HG03108 (cell line): Measurements from ENCODE around the gene RFX1.
"Not testable (repeated sequence)": the region's sequence is repeated elsewhere in the genome, so short reads cannot be mapped to it uniquely, and the experiment has no call there.

Experiments
- ATAC-seq: cut with Tn5 transposase; IDR thresholded peaks from one replicate; pipeline ENCODE4 v1.9.1; 2021; ENCODE audit warnings: moderate library complexity; ENCODE audit not compliant: unreplicated experiment

RFX1 gene

DNA sequence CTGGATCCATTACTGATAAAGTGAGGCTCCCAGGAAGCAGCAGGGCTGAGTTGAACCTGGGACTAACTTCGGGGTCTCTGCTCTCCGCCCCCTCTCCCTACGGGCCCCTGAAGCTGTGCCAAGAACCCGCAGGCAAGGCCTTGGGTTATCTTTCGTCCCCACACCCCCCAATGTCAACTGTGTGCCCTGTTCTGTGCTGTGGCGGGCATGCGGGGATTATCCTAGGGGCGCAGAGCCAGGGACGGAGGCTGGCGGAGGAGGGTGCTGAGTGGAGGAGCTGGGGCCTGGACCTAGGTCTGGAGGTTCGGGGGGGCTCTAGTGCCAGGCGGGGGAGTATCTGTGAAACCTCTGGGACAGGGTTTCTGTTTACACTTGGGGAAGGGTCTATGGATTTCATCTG lies 26.4 kb downstream of the RFX1 start:
- ATAC-seq, result no peak

DNA sequence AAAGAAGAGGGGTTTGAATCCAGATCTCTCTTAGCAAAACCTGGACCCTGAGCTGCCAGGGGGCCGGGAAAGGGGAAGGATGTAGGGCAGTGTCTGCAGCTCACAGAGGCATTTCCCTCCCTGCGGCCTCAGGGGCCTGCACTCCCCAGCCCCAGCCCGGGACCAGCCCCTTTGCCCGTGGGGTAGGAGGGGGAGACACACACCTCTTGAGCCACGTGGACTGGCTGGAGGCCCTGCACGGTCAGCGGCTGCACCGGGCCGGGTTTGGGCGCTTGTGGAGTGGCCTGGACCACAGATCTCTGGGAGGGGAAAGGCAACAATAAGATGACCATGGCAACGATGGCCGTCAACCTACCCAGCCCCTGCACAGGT lies 26.9 kb downstream of the RFX1 start:
- ATAC-seq, result no peak

DNA sequence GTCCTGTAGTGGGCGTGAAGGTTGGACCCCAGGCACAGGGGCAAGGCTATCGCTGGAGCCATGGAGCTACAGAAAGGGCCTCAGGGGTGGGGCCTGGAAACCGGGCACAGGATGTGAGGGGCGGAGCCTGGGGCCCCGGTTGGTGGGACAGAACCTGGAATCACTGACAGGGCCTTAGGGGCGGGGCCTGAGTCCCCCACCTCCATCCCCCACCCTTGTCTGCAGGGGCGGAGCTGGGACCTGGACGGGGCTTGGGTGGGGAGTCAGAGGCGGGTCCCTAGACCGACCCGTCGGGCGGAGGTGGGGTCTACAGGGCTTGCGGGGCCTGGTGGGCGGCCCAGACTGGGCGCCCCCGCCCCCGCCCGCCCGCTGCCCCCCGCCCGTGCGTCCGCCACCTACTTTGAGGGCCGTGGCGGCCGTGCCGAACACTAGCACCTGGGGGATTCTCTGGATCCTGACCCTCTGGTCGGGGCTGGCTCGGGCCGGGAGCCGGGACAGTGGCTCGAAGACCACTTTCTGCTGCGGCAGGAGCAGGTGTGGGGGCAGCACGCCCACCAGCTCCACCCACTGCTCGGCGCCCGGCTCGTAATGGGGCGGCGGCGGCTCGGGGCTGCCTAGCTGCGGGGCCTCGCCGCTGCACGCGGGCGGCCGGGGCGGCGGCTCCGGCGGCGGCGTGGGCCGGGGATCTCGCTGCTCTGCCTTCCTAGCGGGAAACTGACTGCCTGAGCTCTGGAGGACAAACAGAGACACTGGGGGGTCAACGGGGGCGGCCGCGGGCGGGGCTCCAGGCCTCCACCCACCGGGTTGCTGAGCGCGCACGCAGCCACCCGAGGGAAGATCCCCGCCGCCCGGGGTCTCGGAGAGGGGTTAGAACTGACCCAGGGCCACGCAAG lies 27.5 kb downstream of the RFX1 start:
- ATAC-seq, result no peak

GRCh38 chr19:13977803-13978202 lies 28.3 kb downstream of the RFX1 start:
- ATAC-seq, result no peak

- ATAC-seq, result no peak
These were observed 29.7 kb downstream of the RFX1 start for GRCh38 chr19:13976446-13976845.

- no peak for ATAC-seq
These were observed 30.2 kb downstream of the RFX1 start for GRCh38 chr19:13975870-13976269.

DNA sequence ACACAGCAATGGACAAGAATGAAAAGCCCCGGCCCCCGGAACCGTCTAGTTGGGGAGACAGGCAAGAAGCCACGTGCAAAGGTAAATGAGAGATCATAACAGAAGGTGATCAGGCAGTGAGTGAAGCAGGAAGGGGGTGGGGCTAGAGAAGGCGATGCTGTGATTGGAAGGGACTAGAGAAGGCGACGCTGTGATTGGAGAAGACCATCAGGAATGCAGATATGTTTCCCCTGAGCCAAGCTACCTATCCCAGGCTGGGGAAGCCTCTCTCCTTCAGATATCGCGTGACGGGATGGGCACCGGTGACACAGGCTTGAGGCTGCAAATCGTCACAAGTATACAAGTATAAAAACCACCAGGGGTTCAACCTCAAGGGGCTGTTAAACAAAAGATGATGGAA lies 32.0 kb downstream of the RFX1 start:
- ATAC-seq, result no peak

DNA sequence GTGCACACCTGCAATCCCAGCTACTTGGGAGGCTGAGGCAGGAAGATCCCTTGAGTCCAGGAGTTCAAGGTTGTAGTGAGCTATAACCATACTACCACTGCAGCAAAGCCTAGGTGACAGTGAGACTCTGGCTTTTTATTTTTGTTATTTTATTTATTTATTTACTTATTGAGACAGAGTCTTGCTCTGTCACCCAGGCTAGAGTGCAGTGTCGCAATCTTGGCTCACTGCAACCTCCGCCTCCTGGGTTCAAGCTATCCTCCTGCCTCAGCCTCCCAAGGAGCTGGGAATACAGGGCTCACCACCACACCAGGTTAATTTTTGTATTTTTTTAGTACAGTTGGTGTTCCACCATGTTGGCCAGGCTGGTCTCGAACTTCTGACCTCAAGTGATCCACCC lies 32.6 kb downstream of the RFX1 start:
- not testable (repeated sequence) for ATAC-seq

DNA sequence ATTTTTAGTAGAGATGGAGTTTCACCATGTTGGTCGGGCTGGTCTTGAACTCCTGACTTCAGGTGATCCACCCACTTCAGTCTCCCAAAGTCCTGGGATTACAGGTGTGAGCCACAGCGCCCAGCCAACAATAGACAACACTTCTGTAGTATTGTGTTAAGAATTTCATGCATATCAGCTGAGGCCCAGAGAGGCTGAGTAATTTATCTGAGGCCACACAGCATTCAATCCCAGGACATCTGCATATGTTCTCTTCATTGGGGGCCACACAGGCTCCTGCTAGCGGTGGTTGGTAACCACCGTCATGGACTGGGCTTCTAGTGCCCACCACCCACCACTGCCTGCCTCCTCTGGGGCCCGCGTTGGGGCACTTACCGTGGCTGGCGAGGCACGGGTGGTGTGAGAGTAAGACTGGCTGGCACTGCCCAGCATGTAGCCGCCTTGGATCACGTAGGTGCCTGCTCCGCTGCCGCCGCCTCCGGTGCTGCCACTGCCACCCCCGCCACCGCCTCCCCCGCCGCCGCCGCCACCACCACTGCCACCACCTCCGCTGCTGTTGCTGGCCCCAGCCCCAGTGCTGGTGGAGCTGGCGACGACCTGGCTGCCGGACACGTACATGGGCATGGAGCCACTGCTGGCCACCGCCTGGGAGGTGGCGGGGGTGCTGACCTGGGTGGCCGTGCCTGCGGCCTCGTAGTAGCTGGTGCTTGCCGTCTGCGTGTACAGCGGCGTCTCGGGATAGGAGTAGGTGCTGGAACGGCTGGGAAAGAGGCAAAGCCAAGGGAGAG lies 33.6 kb downstream of the RFX1 start:
- no peak for ATAC-seq

DNA sequence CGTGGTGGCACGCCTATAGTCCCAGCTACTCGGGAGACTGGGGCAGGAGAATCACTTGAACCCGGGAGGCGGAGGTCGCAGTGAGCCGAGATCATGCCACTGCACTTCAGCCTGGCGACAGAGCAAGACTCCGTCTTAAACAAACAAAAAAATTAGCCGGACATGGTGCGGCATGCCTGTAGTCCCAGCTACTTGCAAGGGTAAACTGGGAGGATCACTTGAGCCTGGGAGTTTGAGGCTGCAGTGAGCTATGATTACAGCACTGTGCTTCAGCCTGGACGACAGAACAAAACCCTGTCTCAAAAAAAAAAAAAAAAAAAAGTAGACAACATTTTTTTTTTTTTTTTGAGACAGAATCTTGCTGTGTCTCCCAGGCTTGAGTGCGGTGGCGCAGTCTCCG lies 34.3 kb downstream of the RFX1 start:
- ATAC-seq, result not testable (repeated sequence)

GRCh38 chr19:13969897-13970296 lies 36.2 kb downstream of the RFX1 start:
- no peak for ATAC-seq

DNA sequence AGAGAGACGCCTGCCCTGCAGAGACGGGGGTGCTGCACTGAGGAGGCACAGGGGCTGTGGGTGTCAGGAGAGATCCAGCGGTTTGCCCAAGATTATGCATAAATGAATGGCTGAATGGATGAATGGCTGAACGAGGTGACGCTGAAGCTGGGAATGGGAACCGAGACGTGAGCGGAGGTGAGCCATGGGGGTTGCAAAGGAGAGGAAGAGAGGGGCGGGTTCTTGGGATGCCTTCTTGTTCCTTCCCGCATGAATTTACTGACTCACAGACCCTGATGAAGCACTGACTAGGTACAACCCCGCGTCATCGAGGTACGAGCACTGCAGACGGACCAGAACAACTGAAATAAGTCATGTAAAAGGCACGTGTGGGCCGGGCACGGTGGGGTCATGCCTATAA lies 37.1 kb downstream of the RFX1 start:
- no peak for ATAC-seq

DNA sequence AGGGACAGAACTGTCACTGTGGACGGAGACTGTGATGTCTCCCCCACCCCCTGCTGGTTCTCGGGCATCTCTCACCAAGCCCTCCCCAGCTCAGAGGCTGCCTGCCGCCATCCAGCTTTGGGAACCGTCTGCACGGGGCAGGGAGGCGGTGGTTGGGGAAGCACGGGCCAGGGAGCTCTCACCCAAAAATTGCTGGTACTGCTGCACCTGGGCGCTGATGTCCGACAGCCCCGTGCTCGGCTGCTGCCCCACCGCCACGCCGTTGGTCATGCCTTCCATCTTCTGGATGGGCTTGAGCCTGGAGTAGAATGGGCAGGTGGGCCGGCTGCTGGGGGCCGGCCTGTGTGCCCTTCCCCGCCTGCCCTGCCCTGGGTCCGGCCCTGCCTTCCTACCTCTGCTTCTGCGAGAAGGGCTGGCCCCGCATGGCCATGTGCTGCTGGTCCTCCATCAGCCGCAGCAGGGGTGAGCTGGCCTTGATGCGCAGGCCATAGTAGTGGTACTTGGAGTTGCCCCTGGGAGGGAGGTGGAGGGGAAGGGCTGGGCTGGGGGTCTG lies 37.7 kb downstream of the RFX1 start:
- no peak for ATAC-seq

GRCh38 chr19:13967206-13967605 lies 38.9 kb downstream of the RFX1 start:
- ATAC-seq, result not testable (repeated sequence)

DNA sequence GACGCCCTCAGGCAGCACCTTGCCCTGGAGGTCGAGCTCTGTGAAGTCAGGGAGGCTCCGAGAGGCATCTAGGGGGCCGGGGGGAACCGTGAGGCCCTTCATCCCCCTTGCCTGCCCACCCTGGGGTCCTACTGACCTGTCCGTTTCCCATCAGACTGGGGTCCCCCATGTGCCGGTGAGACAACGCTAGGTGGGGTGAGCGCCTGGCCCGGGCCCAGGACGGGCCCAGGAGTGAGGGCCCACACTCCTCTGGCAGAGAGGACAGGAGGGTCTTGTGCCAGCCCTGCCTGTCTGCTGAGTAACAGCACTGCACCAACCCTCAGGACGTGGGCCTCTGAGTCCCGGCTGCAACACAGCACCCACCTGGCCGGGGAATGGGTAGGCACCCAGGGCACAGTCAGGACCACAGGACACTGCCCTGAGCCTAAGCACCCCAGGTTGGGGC lies 39.4 kb downstream of the RFX1 start:
- ATAC-seq, result no peak

DNA sequence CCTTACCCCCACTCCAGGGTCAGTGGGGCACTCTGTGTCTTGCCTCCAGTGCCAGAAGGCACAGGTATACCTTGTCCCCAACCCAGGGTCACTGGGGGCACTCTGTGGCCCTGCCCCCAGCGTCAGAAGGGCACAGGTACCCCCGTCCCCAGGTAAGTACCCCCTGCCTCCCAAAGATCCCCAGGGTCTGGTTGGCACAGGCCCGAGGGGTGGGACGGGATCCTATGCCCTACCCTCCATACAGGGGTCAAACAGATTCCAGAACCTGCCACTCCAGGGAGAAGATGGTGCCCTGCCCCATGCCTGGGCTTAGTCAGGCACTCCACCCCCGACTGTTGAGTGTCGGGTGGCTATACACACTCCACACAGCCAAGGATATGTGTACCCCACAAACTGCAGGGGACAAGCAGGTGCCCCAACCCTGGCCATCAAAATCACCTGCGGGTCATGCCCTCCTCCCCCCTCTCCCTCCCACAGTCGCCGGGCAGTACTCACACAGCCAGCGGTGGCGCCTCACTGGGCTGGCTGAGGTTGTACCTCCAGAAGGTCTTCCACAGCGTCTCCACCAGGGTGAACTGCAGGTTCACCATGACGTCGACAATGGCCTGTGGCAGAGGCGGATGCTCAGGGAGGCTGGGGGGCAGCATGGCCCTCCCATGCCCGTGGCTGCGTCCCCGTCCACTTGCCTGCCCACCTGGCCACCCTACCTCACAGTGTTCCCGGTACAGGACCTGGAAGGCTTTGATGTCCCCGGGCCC lies 40.0 kb downstream of the RFX1 start:
- ATAC-seq, result no peak

DNA sequence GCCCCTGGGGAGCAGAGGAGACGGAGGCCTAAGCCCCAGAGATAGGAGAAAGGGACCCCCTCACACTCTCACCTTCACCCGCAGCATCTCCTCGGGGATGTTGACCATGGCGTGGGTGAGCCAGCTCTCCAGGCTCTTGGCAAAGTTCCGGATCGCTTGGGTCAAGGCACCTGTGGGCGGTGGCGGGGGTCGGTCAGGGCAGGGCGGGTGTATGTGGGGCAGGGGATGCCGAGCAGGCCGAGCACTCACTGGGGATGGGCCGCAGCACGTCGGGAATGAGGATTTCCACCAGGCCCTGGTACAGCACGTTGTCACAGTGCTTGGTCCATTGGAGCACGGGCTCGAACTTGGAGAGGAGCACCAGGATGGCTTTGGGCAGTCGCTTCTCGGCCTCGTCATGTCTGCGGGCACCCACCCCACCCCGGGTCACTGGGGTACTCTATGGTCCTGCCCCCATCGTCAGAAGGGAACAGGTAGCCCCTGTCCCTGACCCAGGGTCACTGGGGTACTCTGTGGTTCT lies 40.7 kb downstream of the RFX1 start:
- ATAC-seq, result no peak

GRCh38 chr19:13964776-13965175 lies 41.3 kb downstream of the RFX1 start:
- ATAC-seq, result no peak

DNA sequence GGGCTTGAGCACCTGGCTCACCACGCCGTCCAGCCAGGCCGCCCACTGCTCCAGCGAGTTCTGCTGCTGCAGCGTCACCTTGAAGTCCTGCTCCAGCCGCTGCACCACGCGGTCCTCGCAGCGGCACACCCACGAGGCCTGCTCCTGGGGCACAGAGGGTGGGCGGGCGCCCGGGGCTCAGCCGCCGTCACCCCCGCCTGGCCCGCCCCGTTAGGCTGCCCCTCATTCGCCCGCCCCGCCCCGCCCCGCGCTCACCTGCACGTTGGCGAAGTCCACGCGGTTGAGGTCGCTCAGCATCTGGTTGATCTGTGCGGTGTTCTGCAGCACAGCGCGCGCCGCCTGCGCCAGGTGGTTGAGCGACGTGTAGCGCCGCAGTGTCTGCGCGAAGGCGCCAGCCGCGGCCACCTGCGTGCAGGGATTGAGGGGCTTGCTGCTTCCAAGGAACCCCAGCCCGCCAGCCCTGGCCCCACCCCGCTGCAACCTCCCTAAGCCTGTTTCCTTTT lies 42.5 kb downstream of the RFX1 start:
- no peak for ATAC-seq

- ATAC-seq, result no peak
These were observed 43.2 kb downstream of the RFX1 start for GRCh38 chr19:13962699-13963602.
